ENCODE measurements around the gene PITRM1.

PITRM1 gene

DNA sequence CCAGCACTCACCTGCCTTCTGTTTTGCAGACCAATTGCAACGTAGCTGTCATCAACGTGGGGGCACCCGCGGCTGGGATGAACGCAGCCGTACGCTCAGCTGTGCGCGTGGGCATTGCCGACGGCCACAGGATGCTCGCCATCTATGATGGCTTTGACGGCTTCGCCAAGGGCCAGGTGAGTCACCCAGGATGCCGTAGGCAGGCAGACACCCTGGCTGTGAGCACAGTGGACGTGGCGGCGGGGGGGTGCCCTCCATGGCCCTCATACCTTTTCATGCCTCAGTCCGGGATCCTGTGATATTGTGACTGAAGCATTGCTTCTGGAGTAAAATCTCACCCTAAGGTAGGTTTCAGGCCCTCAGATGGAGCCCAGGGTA, 59.2 kb downstream of the PITRM1 start:
- H3K9me2 ChIP-seq (replicated peaks; ENCODE audit: insufficient read depth, low read length): no peaks in the 10 kb centered on the region
- no peaks in the 10 kb centered on the region for H3K79me2 ChIP-seq (ENCODE audit: insufficient read depth, low read length)
- no peak overlapping the region for H2AFZ ChIP-seq (ENCODE audit: low read depth, low read length, severe bottlenecking)
- no peaks in the 10 kb centered on the region for H3K27me3 ChIP-seq (ENCODE audit: low read length)
- peaks cover 5% of the 10 kb centered on the region; the same call in 1 of the 2 replicates for H3K36me3 ChIP-seq (ENCODE audit: low read length)
- H4K20me1 ChIP-seq (ENCODE audit: low read depth, low read length): 0 out of 2 replicates have a peak, but pooled peaks cover 5% of the 10 kb centered on the region
- TF ChIP-seq, protein P1, sequence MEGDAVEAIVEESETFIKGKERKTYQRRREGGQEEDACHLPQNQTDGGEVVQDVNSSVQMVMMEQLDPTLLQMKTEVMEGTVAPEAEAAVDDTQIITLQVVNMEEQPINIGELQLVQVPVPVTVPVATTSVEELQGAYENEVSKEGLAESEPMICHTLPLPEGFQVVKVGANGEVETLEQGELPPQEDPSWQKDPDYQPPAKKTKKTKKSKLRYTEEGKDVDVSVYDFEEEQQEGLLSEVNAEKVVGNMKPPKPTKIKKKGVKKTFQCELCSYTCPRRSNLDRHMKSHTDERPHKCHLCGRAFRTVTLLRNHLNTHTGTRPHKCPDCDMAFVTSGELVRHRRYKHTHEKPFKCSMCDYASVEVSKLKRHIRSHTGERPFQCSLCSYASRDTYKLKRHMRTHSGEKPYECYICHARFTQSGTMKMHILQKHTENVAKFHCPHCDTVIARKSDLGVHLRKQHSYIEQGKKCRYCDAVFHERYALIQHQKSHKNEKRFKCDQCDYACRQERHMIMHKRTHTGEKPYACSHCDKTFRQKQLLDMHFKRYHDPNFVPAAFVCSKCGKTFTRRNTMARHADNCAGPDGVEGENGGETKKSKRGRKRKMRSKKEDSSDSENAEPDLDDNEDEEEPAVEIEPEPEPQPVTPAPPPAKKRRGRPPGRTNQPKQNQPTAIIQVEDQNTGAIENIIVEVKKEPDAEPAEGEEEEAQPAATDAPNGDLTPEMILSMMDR (IDR thresholded peaks at IDR 0.05; ENCODE audit: insufficient read depth, low read length, poor library complexity, severe bottlenecking): no peak
- no peak for TF ChIP-seq EZH2phosphoT487 (conservative IDR thresholded peaks at IDR 0.05; ENCODE audit: low read length)
- no peak overlapping the region for H3K4me2 ChIP-seq (ENCODE audit: low read depth, low read length, poor library complexity, severe bottlenecking)
- no peaks in the 10 kb centered on the region; the same call in 1 of the 2 replicates for H3F3A ChIP-seq (ENCODE audit: insufficient read depth)
- H3K27ac ChIP-seq (ENCODE audit: low read depth, low read length): no peak overlapping the region
- H3K9me3 ChIP-seq (ENCODE audit: insufficient read depth, low read length): no peaks in the 10 kb centered on the region
- H3K4me3 ChIP-seq (ENCODE audit: insufficient read depth, low read length, poor library complexity, severe bottlenecking): no peak overlapping the region
- H3K9ac ChIP-seq (ENCODE audit: low read length): no peak overlapping the region

GRCh38 chr10:3111621-3112163, 60.9 kb downstream of the PITRM1 start:
- H3K9me3 ChIP-seq (ENCODE audit: insufficient read depth, low read length): no peaks in the 10 kb centered on the region
- no peak overlapping the region for H3K27ac ChIP-seq (ENCODE audit: low read depth, low read length)
- H3K36me3 ChIP-seq (ENCODE audit: low read length): peaks cover 14% of the 10 kb centered on the region
- TF ChIP-seq, protein P1 (IDR thresholded peaks at IDR 0.05; ENCODE audit: insufficient read depth, low read length, poor library complexity, severe bottlenecking): no peak
- no peak for TF ChIP-seq EZH2phosphoT487 (conservative IDR thresholded peaks at IDR 0.05; ENCODE audit: low read length)
- H3K4me2 ChIP-seq (ENCODE audit: low read depth, low read length, poor library complexity, severe bottlenecking): no peak overlapping the region
- H3K9me2 ChIP-seq (replicated peaks; ENCODE audit: insufficient read depth, low read length): no peaks in the 10 kb centered on the region
- H3K4me3 ChIP-seq (ENCODE audit: insufficient read depth, low read length, poor library complexity, severe bottlenecking): no peak overlapping the region
- no peak overlapping the region for H3K9ac ChIP-seq (ENCODE audit: low read length)
- no peaks in the 10 kb centered on the region; the same call in 1 of the 2 replicates for H3F3A ChIP-seq (ENCODE audit: insufficient read depth)
- H3K27me3 ChIP-seq (ENCODE audit: low read length): no peaks in the 10 kb centered on the region
- no peak overlapping the region for H2AFZ ChIP-seq (ENCODE audit: low read depth, low read length, severe bottlenecking)
- H3K79me2 ChIP-seq (ENCODE audit: insufficient read depth, low read length): no peaks in the 10 kb centered on the region
- H4K20me1 ChIP-seq (ENCODE audit: low read depth, low read length): 0 out of 2 replicates have a peak, but pooled peaks cover 5% of the 10 kb centered on the region

GRCh38 chr10:3110782-3111620, 61.6 kb downstream of the PITRM1 start:
- Histone ChIP-seq H3K9me2 (replicated peaks; ENCODE audit: insufficient read depth, low read length) (no peaks in the 10 kb centered on the region), H3K27ac (ENCODE audit: low read depth, low read length) (no peak overlapping the region), H3K4me3 (ENCODE audit: insufficient read depth, low read length, poor library complexity, severe bottlenecking) (no peak overlapping the region), H3K9me3 (ENCODE audit: insufficient read depth, low read length) (no peaks in the 10 kb centered on the region), H3K9ac (ENCODE audit: low read length) (no peak overlapping the region), H4K20me1 (ENCODE audit: low read depth, low read length) (0 out of 2 replicates have a peak, but pooled peaks cover 5% of the 10 kb centered on the region), H2AFZ (ENCODE audit: low read depth, low read length, severe bottlenecking) (no peak overlapping the region), H3K27me3 (ENCODE audit: low read length) (no peaks in the 10 kb centered on the region), H3K4me2 (ENCODE audit: low read depth, low read length, poor library complexity, severe bottlenecking) (no peak overlapping the region), H3F3A (ENCODE audit: insufficient read depth) (no peaks in the 10 kb centered on the region; the same call in 1 of the 2 replicates), H3K36me3 (ENCODE audit: low read length) (peaks cover 14% of the 10 kb centered on the region), H3K79me2 (ENCODE audit: insufficient read depth, low read length) (no peaks in the 10 kb centered on the region)
- TF ChIP-seq EZH2phosphoT487 (conservative IDR thresholded peaks at IDR 0.05; ENCODE audit: low read length): no peak
- TF ChIP-seq, protein P1 (IDR thresholded peaks at IDR 0.05; ENCODE audit: insufficient read depth, low read length, poor library complexity, severe bottlenecking): no peak

All from SU-DHL-6 (cell line).